CD4-positive, alpha-beta T cell treated with Interleukin-17A for 4 hours (primary cell): Measurements from ENCODE around the gene SYVN1.

Experiments
- DNase-seq: peaks from one replicate; pipeline ENCODE4 v3.0.0-alpha.2; 2020; ENCODE audit warnings: mixed read lengths

The SYVN1 gene

GRCh38 chr11:65111159-65111743 lies 23.1 kb downstream of the SYVN1 start:
- DNase-seq = no peak

- peak; percentile 94 for DNase-seq
Observed at GRCh38 chr11:65110354-65110861, 23.9 kb downstream of the SYVN1 start.

- DNase-seq = no peak
Observed at GRCh38 chr11:65109231-65110198, 24.8 kb downstream of the SYVN1 start.

GRCh38 chr11:65108469-65109123 lies 25.7 kb downstream of the SYVN1 start:
- no peak for DNase-seq

- no peak for DNase-seq
Observed at GRCh38 chr11:65107751-65108468, 26.4 kb downstream of the SYVN1 start.

- no peak for DNase-seq
Observed at GRCh38 chr11:65107078-65107477, 27.2 kb downstream of the SYVN1 start.

GRCh38 chr11:65104628-65105027 lies 29.7 kb downstream of the SYVN1 start:
- no peak for DNase-seq

GRCh38 chr11:65103476-65103875 lies 30.8 kb downstream of the SYVN1 start:
- DNase-seq = no peak

GRCh38 chr11:65102142-65103095 lies 31.9 kb downstream of the SYVN1 start:
- no peak for DNase-seq

- DNase-seq = no peak
Observed at GRCh38 chr11:65100674-65101350, 33.5 kb downstream of the SYVN1 start.

GRCh38 chr11:65096926-65097325 lies 37.4 kb downstream of the SYVN1 start:
- no peak for DNase-seq

- DNase-seq = peak; percentile 88
Observed at GRCh38 chr11:65095974-65096806, 38.1 kb downstream of the SYVN1 start, which contains the start of gene VPS51. Gene VPS51 (plus strand): TSS chr11:65096214. CDS start chr11:65096251, 37 bp downstream.

- no peak for DNase-seq
Observed at GRCh38 chr11:65095427-65095826, 38.9 kb downstream of the SYVN1 start.

GRCh38 chr11:65090628-65091027 lies 43.7 kb downstream of the SYVN1 start:
- no peak for DNase-seq

GRCh38 chr11:65089621-65090020 lies 44.7 kb downstream of the SYVN1 start:
- DNase-seq = no peak

- no peak for DNase-seq
Observed at GRCh38 chr11:65087827-65088226, 46.5 kb downstream of the SYVN1 start.

GRCh38 chr11:65087216-65087615 lies 47.1 kb downstream of the SYVN1 start:
- DNase-seq = no peak

- no peak for DNase-seq
Observed at GRCh38 chr11:65086809-65087208, 47.5 kb downstream of the SYVN1 start.

GRCh38 chr11:65085446-65085845 lies 48.9 kb downstream of the SYVN1 start:
- DNase-seq = no peak
